HCEC 1CT (cell line): Measurements from ENCODE around the gene SMARCC2.
"Not testable (repeated sequence)": the region's sequence is repeated elsewhere in the genome, so short reads cannot be mapped to it uniquely, and the experiment has no call there.

ENCODE experiments used
- DNase-seq: peaks from one replicate; pipeline ENCODE4 v3.0.0-alpha.2; 2017

The SMARCC2 gene

DNA sequence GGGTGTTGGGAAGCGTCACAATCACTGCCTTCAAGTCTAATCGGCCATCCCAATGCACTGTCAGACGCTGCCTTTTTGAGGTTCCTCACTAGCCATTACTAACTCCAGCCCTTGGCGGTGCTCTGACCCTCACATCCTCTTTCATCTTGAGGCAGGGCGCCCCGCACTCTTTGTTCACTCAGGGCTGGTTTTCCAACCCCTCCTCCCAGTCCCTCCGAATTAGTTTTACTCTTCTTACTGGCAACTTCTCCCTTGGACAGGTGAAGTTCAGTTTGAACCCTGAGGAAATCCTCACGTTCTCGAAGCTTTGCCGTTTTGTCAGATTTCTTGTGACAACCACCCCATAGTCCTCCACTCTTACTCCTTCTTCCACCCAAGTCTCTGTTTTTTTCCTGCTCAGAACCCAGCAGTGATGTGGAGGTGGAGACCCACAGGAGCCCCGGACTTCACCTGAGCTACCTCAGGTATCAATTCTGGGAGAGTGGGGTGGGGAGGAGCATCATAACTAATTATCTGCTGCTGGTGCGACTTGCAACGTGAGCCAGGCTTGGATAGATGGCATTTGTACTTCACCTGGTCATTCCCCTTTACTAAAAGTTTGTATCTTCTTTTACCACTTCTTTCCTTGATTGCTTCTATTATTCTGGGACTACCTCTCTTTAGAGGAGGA lies 70.5 kb downstream of the SMARCC2 start:
- no peak for DNase-seq

DNA sequence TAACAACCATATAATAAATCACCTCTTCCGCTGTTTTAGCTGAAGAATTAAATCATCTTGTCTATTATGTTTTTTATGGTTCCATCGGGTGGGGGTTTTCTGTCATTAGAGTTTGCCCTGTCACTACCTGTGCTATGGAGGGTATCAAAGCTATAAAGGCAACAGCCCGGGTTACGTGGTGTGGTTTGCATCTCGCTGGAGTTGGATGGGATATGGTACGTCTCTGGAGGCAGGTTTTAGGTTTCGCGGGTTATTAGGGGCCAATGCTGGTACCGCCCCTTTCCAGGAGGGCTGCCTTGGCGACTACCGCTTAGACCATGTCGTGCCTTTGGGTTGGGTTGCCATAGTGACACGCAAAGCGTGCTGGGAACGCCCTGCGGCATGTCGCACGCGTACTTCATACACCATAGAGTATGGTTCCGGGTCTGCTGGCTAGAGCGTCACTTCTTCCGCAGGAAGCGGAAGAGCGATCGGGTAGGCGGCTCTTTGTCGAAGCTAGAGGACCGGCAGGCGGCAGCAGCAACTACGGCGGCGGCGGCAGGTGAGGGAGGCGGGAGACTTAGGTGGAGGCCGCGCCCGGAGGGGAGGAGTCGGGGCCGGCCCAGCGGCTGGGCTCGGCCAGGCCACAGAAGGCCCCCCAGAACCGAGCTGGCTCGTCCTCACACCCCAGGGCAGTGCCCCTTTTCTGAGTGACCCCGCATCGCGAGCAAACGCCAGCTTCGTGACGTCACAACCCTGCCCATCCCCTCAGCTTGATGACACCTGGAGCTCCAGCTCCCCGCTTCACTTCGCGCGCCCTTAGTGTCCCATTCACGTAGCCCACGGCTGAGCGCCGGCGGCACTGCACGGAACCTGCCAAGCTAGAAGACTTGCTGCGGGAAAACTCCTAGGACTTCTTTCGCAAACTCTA lies 71.2 kb downstream of the SMARCC2 start, which contains the start of gene ZC3H10:
Gene ZC3H10 (plus strand): TSS at position 489 of the 910 bp plus-strand sequence. CDS start 2,297 bp downstream, outside the sequence.
- DNase-seq: peak; percentile 100

DNA sequence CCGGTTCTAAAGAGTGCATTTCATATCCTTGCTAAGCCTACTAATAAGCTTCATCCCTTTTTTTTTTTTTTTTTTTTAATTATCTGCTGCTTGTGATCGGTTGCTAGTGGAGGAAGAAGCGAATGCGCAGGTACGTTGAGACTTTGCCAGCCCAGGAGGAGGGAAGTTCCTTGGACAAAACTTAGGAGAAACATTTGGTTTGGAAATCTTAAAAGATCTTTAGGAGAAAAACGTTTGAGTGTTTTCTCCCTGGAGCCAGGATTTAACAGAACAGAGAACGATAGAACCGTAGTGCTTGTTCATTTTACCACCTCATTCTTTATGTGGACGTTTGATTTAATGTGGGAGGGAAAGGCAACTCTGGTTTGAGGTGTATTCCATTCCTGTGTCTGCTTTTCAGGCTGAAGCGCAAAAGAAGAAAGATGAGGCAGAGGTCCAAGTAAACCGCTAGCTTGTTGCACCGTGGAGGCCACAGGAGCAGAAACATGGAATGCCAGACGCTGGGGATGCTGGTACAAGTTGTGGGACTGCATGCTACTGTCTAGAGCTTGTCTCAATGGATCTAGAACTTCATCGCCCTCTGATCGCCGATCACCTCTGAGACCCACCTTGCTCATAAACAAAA lies 72.1 kb downstream of the SMARCC2 start:
- DNase-seq: not testable (repeated sequence)

DNA sequence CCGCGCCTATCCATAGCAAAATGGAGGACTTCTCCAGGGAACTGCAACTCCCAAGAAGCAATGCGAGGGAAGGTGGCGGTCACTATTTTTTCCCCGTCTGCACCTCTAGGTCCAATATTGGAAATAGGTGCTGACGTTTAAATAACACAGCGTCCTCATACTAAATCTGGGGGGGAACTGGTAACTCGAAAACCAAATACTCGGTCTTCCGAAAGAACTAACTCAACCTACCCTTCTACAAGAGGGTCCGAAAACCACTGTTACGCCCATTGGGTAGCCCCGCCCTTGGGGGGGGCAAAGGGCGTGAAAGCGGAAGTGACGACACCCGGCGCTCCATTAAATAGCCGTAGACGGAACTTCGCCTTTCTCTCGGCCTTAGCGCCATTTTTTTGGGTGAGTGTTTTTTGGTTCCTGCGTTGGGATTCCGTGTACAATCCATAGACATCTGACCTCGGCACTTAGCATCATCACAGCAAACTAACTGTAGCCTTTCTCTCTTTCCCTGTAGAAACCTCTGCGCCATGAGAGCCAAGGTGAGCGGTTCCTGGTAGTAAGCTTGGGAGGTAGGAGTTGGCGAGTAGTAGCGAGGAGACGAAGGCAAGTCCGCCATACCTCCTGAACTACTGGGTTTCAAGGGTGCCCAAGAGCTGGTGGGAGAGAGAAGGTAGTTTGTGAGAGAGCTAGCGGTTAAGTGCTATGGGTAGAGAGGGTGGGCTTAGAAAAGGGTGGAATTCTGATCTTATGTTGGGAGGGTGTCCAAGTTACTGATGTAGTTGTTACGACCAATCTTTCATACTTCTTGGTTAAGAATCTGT lies 72.8 kb downstream of the SMARCC2 start, which contains the start of gene RPL41:
Gene RPL41 (plus strand): TSS at position 367 of the 815 bp plus-strand sequence.
- peak; percentile 86 for DNase-seq

DNA sequence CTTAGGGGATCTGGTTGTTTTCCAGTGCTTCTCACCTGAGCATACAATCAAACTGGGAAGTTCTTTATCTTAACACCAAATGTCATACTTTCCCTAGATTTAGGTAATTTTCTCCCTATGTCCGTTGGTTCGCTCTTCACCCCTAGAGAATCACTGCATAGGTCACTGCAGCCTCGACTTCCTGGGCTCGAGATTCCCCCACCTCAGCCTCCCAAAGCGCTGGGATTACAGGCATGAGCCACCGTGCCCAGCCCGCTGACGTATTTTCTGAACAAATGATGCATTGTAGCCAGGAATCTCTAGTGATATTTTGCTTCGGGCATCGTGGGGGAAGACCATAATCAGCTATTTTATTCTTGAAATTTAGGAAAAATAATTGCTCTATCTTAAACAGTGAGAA lies 74.0 kb downstream of the SMARCC2 start:
- DNase-seq: no peak

DNA sequence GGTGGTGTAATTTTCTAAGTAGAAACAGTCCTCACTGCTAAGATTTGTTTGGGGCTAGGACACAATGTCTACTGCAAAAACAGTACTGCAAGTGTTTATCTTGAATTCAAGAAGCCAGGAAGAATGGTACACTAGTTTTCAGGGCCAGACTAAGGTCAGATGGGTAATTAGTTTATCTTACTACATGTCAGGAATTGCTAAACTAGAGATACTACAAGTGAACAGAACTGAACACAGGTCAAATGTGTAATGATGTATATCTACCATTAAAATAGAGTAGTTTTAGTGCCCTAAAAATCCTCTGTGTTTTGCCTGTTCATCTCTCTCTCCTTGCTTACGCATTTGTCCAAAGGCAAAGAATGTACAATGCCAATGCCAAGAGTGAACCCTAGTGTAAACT lies 75.2 kb downstream of the SMARCC2 start:
- DNase-seq: no peak
